Adrenal gland (tissue), 12 donors: ENCODE results near the gene MFN2. TPM values are rescaled to one million over a fixed set of nuclear protein-coding genes. Genes with fewer than 3 reads are reported as not detected.

Experiments
- DNase-seq, 7 donors: peaks; one replicate each; pipeline ENCODE4 v3.0.0-alpha.2; 2019 to 2020
- H3K27ac ChIP-seq, 5 donors: fragments of 200-600 bp; sonication (generic) in 4 of 5; 1 replicate in 3 of 5; 2 replicates in 2 of 5; pipeline versions ENCODE4 v1.5.1 to v1.8.0; 2016 to 2020; ENCODE audit warnings: mild to moderate bottlenecking in 1 of 5
- H3K27me3 ChIP-seq: fragments of 200-600 bp; 2 replicates; pipeline ENCODE4 v1.8.0; 2021
- H3K36me3 ChIP-seq, 2 donors: fragments of 200-600 bp; replicated peaks in 1 of 2; 1 replicate in 1 of 2; 2 replicates in 1 of 2; pipeline versions ENCODE4 v1.5.1 to v1.8.0; 2018 to 2022
- H3K4me1 ChIP-seq, 2 donors: fragments of 200-600 bp; replicated peaks in 1 of 2; 1 replicate in 1 of 2; 2 replicates in 1 of 2; pipeline versions ENCODE4 v1.5.1 to v1.8.0; 2018 to 2021
- H3K4me3 ChIP-seq, 4 donors: fragments of 200-600 bp; sonication (generic) in 3 of 4; one replicate each; pipeline ENCODE4 v1.5.1; 2016 to 2018
- H3K9me3 ChIP-seq, 3 donors: fragments of 200-600 bp; sonication (generic) in 1 of 3; replicated peaks in 1 of 3; 1 replicate in 2 of 3; 2 replicates in 1 of 3; pipeline versions ENCODE4 v1.5.1 to v1.8.0; 2016 to 2021
- POLR2A ChIP-seq, 2 donors: fragments of 450-650 bp; IDR thresholded peaks; one replicate each; pipeline ENCODE4 v1.6.1; 2017; ENCODE audit warnings: antibody characterized with exemption in 2 of 2, mild to moderate bottlenecking in 2 of 2, moderate library complexity in 1 of 2
- WGBS, 4 donors: extraction: QIAGEN DNeasy Blood & Tissue Kit in 2 of 4; methylation state at CpG; one replicate each; pipeline versions ENCODE4 v1.1.5 to v1.1.7; 2013 to 2017; 5-methylcytosine and 5-hydroxymethylcytosine counted together
- intact Hi-C, 2 donors: fragments of 100-400 bp; cut with DNase I; formaldehyde crosslinking; loops; one replicate each; pipeline versions ENCODE4 v1.14.1 to v1.15.0; 2022 to 2023
- polyA plus RNA-seq, 3 donors: library from polyadenylated mRNA; stranded (reverse); fragments of 200-250 nt in 2 of 3; fragments of 350-450 nt in 1 of 3; fragmentation: Illumina TruSeq in 1 of 3; extraction: RNeasy Lipid Tissue Mini Kit (QIAGEN cat#74804) in 1 of 3; gene quantifications; one replicate each; pipeline ENCODE4 v1.2.3, GENCODE V29; 2013 to 2014
- total RNA-seq, 9 donors: library from RNA; depleted of rRNA in 4 of 9; stranded (reverse); fragments of >200 nt in 4 of 9; fragments of 120-200 nt in 1 of 9; fragmentation: NEBNext Ultra II Directional in 1 of 9; extraction: Animal tissue kit (Norgen Biotek cat#: 25700) in 1 of 9; gene quantifications; one replicate each; pipeline versions ENCODE4 v1.1.0 to v1.2.4, GENCODE V29; 2013 to 2023
- TF ChIP-seq, protein P1 (sequence below), 6 experiments: fragments of 450-650 bp in 4 of 6; fragments of 200-600 bp in 2 of 6; sonication (generic) in 1 of 6; IDR thresholded peaks; 1 replicate in 5 of 6; 2 replicates in 1 of 6; pipeline versions ENCODE4 v1.5.1 to v1.8.0; 2016 to 2021; ENCODE audit warnings: antibody characterized with exemption in 6 of 6, mild to moderate bottlenecking in 2 of 6, moderate library complexity in 1 of 6
- donor health status: healthy with polysubstance abuse.
- donor health status: Bipolar disorder and iron deficiency.
- donor health status: DM: yes; HTN: yes; CAD: no.
- donor health status: DM: no; HTN: no; CAD: no.
- donor health status: DM: no; HTN: no; CAD: no.
- donor health status: DM: yes; HTN: yes; CAD: no.

Gene MFN2
- total and polyA plus RNA-seq, 12 donors, result 26.6 to 103 (median 63.5) TPM

DNA sequence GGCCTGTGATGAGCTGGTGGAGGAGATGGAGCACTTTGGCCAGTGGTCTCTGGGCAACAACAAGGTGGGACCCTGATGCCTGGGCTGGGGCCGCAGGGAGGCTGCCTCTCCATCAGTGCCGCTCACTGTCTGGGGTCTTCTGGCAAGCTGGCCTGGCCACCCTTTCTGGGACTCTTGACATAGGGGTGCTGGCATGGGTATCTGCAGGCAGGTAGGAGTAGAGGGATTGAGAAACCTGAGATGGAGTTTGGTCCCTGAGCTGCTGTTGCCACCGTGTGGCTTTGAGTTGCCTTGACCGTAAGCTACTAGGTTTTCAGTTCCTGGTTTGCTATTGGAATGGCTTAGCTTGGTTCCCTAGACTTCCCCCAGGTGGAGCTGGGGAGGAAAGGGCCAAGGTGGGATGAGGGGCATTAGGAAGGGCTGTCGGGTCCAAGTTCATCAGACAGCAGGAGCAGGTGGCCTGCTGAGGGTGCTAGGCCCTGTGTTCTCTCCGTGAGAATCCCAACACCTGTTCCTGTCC, 13.2 kb upstream of the MFN2 start:
- Histone ChIP-seq H3K27ac (no peak overlapping the region), H3K4me3 (no peak overlapping the region), H3K36me3 (peaks cover 0 to 36% of the 10 kb centered on the region in 2 donors), H3K27me3 (no peaks in the 10 kb centered on the region), H3K4me1 (no peaks in the 10 kb centered on the region), H3K9me3 (no peaks in the 10 kb centered on the region)
- intact Hi-C loops, result loop anchor here (10.0 kb wide), 1 partner anchor 122 kb away; the partner anchor contains the start of gene NPPA (in 2 of the 2)
- WGBS, 4 donors, result 59 to 70% (median 62%) methylated on average over 3 to 6 of the region's 6 CpGs
- DNase-seq, result peak in 6 of 7 donors; percentile 42 to 68 (median 51)
- no peak for TF ChIP-seq POLR2A (IDR thresholded peaks at IDR 0.05)
- TF ChIP-seq, protein P1, sequence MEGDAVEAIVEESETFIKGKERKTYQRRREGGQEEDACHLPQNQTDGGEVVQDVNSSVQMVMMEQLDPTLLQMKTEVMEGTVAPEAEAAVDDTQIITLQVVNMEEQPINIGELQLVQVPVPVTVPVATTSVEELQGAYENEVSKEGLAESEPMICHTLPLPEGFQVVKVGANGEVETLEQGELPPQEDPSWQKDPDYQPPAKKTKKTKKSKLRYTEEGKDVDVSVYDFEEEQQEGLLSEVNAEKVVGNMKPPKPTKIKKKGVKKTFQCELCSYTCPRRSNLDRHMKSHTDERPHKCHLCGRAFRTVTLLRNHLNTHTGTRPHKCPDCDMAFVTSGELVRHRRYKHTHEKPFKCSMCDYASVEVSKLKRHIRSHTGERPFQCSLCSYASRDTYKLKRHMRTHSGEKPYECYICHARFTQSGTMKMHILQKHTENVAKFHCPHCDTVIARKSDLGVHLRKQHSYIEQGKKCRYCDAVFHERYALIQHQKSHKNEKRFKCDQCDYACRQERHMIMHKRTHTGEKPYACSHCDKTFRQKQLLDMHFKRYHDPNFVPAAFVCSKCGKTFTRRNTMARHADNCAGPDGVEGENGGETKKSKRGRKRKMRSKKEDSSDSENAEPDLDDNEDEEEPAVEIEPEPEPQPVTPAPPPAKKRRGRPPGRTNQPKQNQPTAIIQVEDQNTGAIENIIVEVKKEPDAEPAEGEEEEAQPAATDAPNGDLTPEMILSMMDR (IDR thresholded peaks at IDR 0.05), result peak; percentile 22 to 57 (median 50)

GRCh38 chr1:11970441-11971185, 9.6 kb upstream of the MFN2 start:
- Histone ChIP-seq H3K36me3 (peaks cover 0 to 23% of the 10 kb centered on the region in 2 donors), H3K27me3 (no peaks in the 10 kb centered on the region), H3K9me3 (no peaks in the 10 kb centered on the region), H3K4me1 (no peaks in the 10 kb centered on the region), H3K27ac (no peak overlapping the region), H3K4me3 (no peak overlapping the region)
- no peak for DNase-seq
- intact Hi-C loops, result no loop called here
- 86 to 95% (median 91%) methylated on average over 13 to 17 of the region's 17 CpGs for WGBS, 4 donors
- TF ChIP-seq, protein P1 (IDR thresholded peaks at IDR 0.05), result no peak
- no peak for TF ChIP-seq POLR2A (IDR thresholded peaks at IDR 0.05)

DNA sequence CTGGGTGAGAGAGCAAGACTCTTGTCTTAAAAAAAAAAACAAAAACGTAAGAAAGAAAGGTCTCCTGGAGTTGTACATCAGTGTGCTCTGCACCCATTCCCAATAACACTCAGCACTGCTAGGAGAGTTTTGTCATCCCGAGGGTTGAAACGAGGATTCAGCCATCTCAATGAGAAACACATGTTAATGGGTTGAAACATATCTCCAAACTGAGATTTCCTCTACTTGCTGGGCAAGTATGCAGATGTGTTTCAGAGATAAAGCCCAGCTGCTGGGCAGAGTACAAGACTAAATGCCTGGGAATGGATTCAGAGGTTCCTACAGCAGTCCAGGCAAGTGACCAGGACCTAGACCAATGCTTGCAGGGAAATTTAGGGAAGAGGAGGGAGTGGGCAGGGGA, 2.6 kb upstream of the MFN2 start:
- no peaks in the 10 kb centered on the region for H3K27me3 ChIP-seq
- peaks cover 17 to 23% of the 10 kb centered on the region in 2 donors for H3K4me1 ChIP-seq
- no peak for DNase-seq
- H3K9me3 ChIP-seq, result no peaks in the 10 kb centered on the region
- H3K27ac ChIP-seq, result no peak overlapping the region
- peaks cover 0 to 25% of the 10 kb centered on the region in 2 donors for H3K36me3 ChIP-seq
- 71 to 81% (median 75%) methylated on average over 3 of the region's 3 CpGs for WGBS, 4 donors
- intact Hi-C loops, result loop anchor here in 1 of 2 donors (5.0 kb wide), 1 partner anchor 60 kb away; no protein-coding TSS in a partner anchor
- TF ChIP-seq, protein P1 (IDR thresholded peaks at IDR 0.05), result no peak
- no peak for TF ChIP-seq POLR2A (IDR thresholded peaks at IDR 0.05)
- no peak overlapping the region for H3K4me3 ChIP-seq

- H3K9me3 ChIP-seq, result no peaks in the 10 kb centered on the region
- 80 to 85% (median 81%) methylated on average over 8 of the region's 8 CpGs for WGBS, 4 donors
- H3K27ac ChIP-seq, result peak overlapping the region in 1 of 5 donors; percentile 2
- DNase-seq, result no peak
- intact Hi-C loops, result loop anchor here in 1 of 2 donors (5.0 kb wide), 1 partner anchor 61 kb away; no protein-coding TSS in a partner anchor
- no peaks in the 10 kb centered on the region for H3K27me3 ChIP-seq
- peaks cover 17 to 23% of the 10 kb centered on the region in 2 donors for H3K4me1 ChIP-seq
- H3K36me3 ChIP-seq, result peaks cover 0 to 29% of the 10 kb centered on the region in 2 donors
- TF ChIP-seq, protein P1 (IDR thresholded peaks at IDR 0.05), result no peak
- no peak for TF ChIP-seq POLR2A (IDR thresholded peaks at IDR 0.05)
- no peak overlapping the region for H3K4me3 ChIP-seq
These were observed 1.9 kb upstream of the MFN2 start for GRCh38 chr1:11978301-11978700.
